Activated CD4-positive, alpha-beta T cell treated with anti-CD3 and anti-CD28 coated beads, Interleukin-2, Interleukin-4, amounts not matched to agents 100 ng/mL and 50 ng/mL, durations not matched to agents 16 hours and 8 hours (primary cell): ENCODE results near the gene ST14.
"Not testable (repeated sequence)": the region's sequence is repeated elsewhere in the genome, so short reads cannot be mapped to it uniquely, and the experiment has no call there.

Source experiments
- DNase-seq: peaks from one replicate; pipeline ENCODE4 v3.0.0-alpha.2; 2020; ENCODE audit warnings: low spot score

The ST14 gene

GRCh38 chr11:130237282-130238006 is 77.9 kb downstream of the ST14 start:
- DNase-seq = no peak

GRCh38 chr11:130241713-130242112 is 82.1 kb downstream of the ST14 start:
- DNase-seq = no peak

- no peak for DNase-seq
These were observed 84.2 kb downstream of the ST14 start for GRCh38 chr11:130243816-130244215.

- no peak for DNase-seq
These were observed 85.3 kb downstream of the ST14 start for GRCh38 chr11:130244848-130245247.

- not testable (repeated sequence) for DNase-seq
These were observed 85.8 kb downstream of the ST14 start for GRCh38 chr11:130245375-130245774.

- DNase-seq = no peak
These were observed 86.7 kb downstream of the ST14 start for GRCh38 chr11:130246270-130246669.

GRCh38 chr11:130246738-130247137 is 87.2 kb downstream of the ST14 start:
- no peak for DNase-seq

GRCh38 chr11:130247319-130247718 is 87.7 kb downstream of the ST14 start:
- no peak for DNase-seq

- no peak for DNase-seq
These were observed 89.8 kb downstream of the ST14 start for GRCh38 chr11:130249371-130249770.

- DNase-seq = not testable (repeated sequence)
These were observed 90.3 kb downstream of the ST14 start for GRCh38 chr11:130249929-130250328.

- DNase-seq = not testable (repeated sequence)
These were observed 92.2 kb downstream of the ST14 start for GRCh38 chr11:130251763-130252162.
